ENCODE data around the gene CACNA1D. TPM values are rescaled to one million over a fixed set of nuclear protein-coding genes. Genes with fewer than 3 reads are reported as not detected.
"Not testable (repeated sequence)": the region's sequence is repeated elsewhere in the genome, so short reads cannot be mapped to it uniquely, and the experiment has no call there.

CACNA1D gene
- total RNA-seq, 4 donors from 2014 or later: 5.7 to 38.2 (median 20.0) TPM

GRCh38 chr3:53659996-53660395 lies 165.6 kb downstream of the CACNA1D start:
- TF ChIP-seq CTCF (IDR thresholded peaks at IDR 0.05): no peak
- H3K36me3 ChIP-seq: peaks cover 0 to 14% (median 0%) of the 10 kb centered on the region in 3 donors
- H3K9me3 ChIP-seq: peaks cover 0 to 8% (median 0%) of the 10 kb centered on the region in 4 donors
- 89% methylated on average over 7 of the region's 7 CpGs for WGBS, 2 donors
- no peaks in the 10 kb centered on the region for H3K27me3 ChIP-seq
- DNase-seq (ENCODE audit: low spot score in 2 of 2): no peak
- H3K4me1 ChIP-seq: peaks cover 0 to 19% (median 3%) of the 10 kb centered on the region in 4 donors
- H3K4me3 ChIP-seq: no peak overlapping the region
- H3K27ac ChIP-seq: peak overlapping the region in 1 of 4 donors; percentile 49

GRCh38 chr3:53661480-53661879 lies 167.1 kb downstream of the CACNA1D start:
- H3K27ac ChIP-seq: peak overlapping the region in 2 of 4 donors; percentile 68 to 75
- peaks cover 0 to 19% (median 3%) of the 10 kb centered on the region in 4 donors for H3K4me1 ChIP-seq
- no peaks in the 10 kb centered on the region for H3K27me3 ChIP-seq
- TF ChIP-seq EP300 (IDR thresholded peaks at IDR 0.05) (no peak), CTCF (IDR thresholded peaks at IDR 0.05) (no peak), POLR2A (IDR thresholded peaks at IDR 0.05) (no peak)
- H3K36me3 ChIP-seq: peaks cover 0 to 14% (median 0%) of the 10 kb centered on the region in 3 donors
- H3K4me3 ChIP-seq: no peak overlapping the region
- 68 to 69% methylated on average over 5 of the region's 5 CpGs for WGBS, 2 donors
- H3K9me3 ChIP-seq: peaks cover 0 to 8% (median 0%) of the 10 kb centered on the region in 4 donors
- DNase-seq (ENCODE audit: low spot score in 2 of 2): no peak

GRCh38 chr3:53664812-53665211 lies 170.4 kb downstream of the CACNA1D start:
- H3K36me3 ChIP-seq: peaks cover 0 to 14% (median 0%) of the 10 kb centered on the region in 3 donors
- not testable (repeated sequence) for H3K27ac ChIP-seq; H3K4me1 ChIP-seq; H3K4me3 ChIP-seq; H3K9me3 ChIP-seq; DNase-seq (ENCODE audit: low spot score in 2 of 2); H3K27me3 ChIP-seq
- WGBS, 2 donors: 92 to 95% methylated on average over 4 of the region's 4 CpGs

- WGBS, 2 donors: 87 to 92% methylated on average over 12 of the region's 12 CpGs
- TF ChIP-seq POLR2A (IDR thresholded peaks at IDR 0.05): no peak
- TF ChIP-seq CTCF (IDR thresholded peaks at IDR 0.05): no peak
- H3K36me3 ChIP-seq: peaks cover 0 to 12% (median 0%) of the 10 kb centered on the region in 3 donors
- peaks cover 0 to 8% (median 0%) of the 10 kb centered on the region in 4 donors for H3K9me3 ChIP-seq
- peaks cover 0 to 9% (median 1%) of the 10 kb centered on the region in 4 donors for H3K4me1 ChIP-seq
- DNase-seq (ENCODE audit: low spot score in 2 of 2): no peak
- no peaks in the 10 kb centered on the region for H3K27me3 ChIP-seq
- H3K4me3 ChIP-seq: no peak overlapping the region
- H3K27ac ChIP-seq: no peak overlapping the region
Measured at GRCh38 chr3:53665608-53666425, 171.4 kb downstream of the CACNA1D start.

- 47 to 51% methylated on average over 2 of the region's 2 CpGs for WGBS, 2 donors
- no peak for DNase-seq (ENCODE audit: low spot score in 2 of 2)
- Histone ChIP-seq H3K36me3 (no peaks in the 10 kb centered on the region), H3K27ac (no peak overlapping the region), H3K9me3 (no peaks in the 10 kb centered on the region), H3K27me3 (no peaks in the 10 kb centered on the region), H3K4me1 (peaks cover 0 to 38% (median 0%) of the 10 kb centered on the region in 4 donors), H3K4me3 (no peak overlapping the region)
- TF ChIP-seq EP300 (IDR thresholded peaks at IDR 0.05): no peak
- no peak for TF ChIP-seq CTCF (IDR thresholded peaks at IDR 0.05)
- TF ChIP-seq POLR2A (IDR thresholded peaks at IDR 0.05): no peak
Measured at GRCh38 chr3:53668872-53669271, 174.5 kb downstream of the CACNA1D start.
